ENCODE results near the gene WDTC1.

DNA sequence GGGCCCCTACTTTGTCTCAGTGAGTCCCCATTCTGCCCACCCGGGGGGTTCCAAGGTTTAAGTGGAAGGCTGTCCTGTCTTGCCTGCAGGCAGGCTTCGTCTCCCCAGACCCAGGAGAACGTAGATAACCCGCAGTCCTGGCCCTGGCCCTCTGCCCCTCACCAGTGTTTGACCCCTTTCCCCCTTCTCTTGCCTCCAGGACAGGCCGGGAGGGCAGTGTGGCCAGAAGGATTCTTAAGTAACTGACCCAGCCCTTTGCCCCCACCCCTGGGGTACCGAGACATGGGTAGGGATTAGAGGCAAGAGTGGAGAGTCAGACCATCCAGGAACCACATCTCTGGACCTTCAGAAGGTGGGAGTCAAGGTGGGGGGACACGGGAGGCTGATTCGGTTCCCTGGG is 96.4 kb downstream of the WDTC1 start:
- TF ChIP-seq, protein P1, sequence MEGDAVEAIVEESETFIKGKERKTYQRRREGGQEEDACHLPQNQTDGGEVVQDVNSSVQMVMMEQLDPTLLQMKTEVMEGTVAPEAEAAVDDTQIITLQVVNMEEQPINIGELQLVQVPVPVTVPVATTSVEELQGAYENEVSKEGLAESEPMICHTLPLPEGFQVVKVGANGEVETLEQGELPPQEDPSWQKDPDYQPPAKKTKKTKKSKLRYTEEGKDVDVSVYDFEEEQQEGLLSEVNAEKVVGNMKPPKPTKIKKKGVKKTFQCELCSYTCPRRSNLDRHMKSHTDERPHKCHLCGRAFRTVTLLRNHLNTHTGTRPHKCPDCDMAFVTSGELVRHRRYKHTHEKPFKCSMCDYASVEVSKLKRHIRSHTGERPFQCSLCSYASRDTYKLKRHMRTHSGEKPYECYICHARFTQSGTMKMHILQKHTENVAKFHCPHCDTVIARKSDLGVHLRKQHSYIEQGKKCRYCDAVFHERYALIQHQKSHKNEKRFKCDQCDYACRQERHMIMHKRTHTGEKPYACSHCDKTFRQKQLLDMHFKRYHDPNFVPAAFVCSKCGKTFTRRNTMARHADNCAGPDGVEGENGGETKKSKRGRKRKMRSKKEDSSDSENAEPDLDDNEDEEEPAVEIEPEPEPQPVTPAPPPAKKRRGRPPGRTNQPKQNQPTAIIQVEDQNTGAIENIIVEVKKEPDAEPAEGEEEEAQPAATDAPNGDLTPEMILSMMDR (IDR thresholded peaks at IDR 0.05; ENCODE audit: control extremely low read depth in 1 of 3, insufficient read depth in 1 of 3, low read depth in 1 of 3, low read length in 3 of 3) = no peak
- no peak for TF ChIP-seq YY1 (IDR thresholded peaks at IDR 0.05; ENCODE audit: low read depth, low read length)
- TF ChIP-seq HDAC2 (IDR thresholded peaks at IDR 0.05; ENCODE audit: borderline replicate concordance in 1 of 2, low read depth in 2 of 2, low read length in 2 of 2) = no peak
